Stomach smooth muscle (tissue), 2 donors: ENCODE data around the gene WNT9A.

Experiments
- H3K27ac ChIP-seq: one replicate; pipeline ENCODE4 v1.7.0; 2013; ENCODE audit warnings: mild to moderate bottlenecking, low read length, inconsistent platforms
- H3K27me3 ChIP-seq, 2 donors: one replicate each; pipeline ENCODE4 v1.7.0; 2013; ENCODE audit warnings: low read length in 2 of 2; ENCODE audit not compliant: insufficient read depth in 2 of 2, control insufficient read depth in 1 of 2
- H3K36me3 ChIP-seq, 2 donors: one replicate each; pipeline ENCODE4 v1.7.0; 2013; ENCODE audit warnings: low read length in 2 of 2; ENCODE audit not compliant: control insufficient read depth in 2 of 2, insufficient read depth in 2 of 2
- H3K4me1 ChIP-seq: one replicate; pipeline ENCODE4 v1.7.0; 2013; ENCODE audit warnings: low read length; ENCODE audit not compliant: control insufficient read depth, insufficient read depth
- H3K4me3 ChIP-seq, 2 donors: one replicate each; pipeline ENCODE4 v1.7.0; 2013; ENCODE audit warnings: low read length in 2 of 2
- H3K9ac ChIP-seq, 2 donors: one replicate each; pipeline ENCODE4 v1.7.0; 2013; ENCODE audit warnings: low read length in 2 of 2, mild to moderate bottlenecking in 1 of 2
- H3K9me3 ChIP-seq, 2 donors: one replicate each; pipeline ENCODE4 v1.7.0; 2013; ENCODE audit warnings: low read length in 2 of 2; ENCODE audit not compliant: control insufficient read depth in 2 of 2
- donor health status: healthy.
- donor health status: Pancreatic carcinoma.

The WNT9A gene

GRCh38 chr1:227952374-227953021, 4.8 kb upstream of the WNT9A start:
- peaks cover 19% of the 10 kb centered on the region for H3K4me1 ChIP-seq
- no peak overlapping the region for H3K9ac ChIP-seq
- H3K4me3 ChIP-seq, result no peak overlapping the region
- H3K9me3 ChIP-seq, result peaks cover 0 to 5% of the 10 kb centered on the region in 2 donors
- H3K27ac ChIP-seq, result no peak overlapping the region
- H3K27me3 ChIP-seq, result peaks cover 6 to 16% of the 10 kb centered on the region in 2 donors
- no peaks in the 10 kb centered on the region for H3K36me3 ChIP-seq

DNA sequence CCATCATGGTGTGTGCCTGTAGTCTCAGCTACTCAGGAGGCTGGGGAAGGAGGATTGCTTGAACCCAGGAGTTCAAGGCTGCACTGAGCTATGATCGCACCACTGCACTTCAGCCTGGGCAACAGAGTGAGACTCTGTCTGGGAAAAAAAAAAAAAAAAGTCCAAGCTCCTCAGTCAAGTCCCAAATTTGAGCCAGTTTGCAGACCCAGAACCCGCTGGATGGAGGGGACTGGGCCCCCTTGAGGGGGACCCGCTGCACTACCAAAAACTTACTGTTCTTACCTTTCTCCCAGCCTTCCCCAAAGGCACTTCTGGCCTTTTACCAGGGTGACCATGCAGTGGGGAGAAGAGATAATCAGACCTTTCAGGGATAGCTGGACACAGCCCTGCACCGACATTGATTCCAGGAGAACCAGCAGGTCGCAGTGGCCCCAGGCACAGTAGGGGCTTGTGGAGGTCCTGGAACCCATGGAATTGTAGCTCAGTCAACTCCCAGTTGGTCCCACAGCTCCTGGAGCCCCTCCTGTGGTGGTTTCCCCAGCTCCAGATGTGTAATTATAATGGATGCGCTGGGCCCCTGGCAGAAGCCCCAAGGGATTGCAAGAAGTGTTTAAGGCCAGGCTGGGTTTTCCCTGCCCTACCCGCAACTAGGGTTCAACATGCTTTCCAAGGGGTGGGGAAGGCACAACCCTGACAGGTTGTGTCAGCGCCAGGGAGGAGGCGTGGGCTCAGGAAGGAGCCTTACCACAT, 4.1 kb upstream of the WNT9A start:
- no peak overlapping the region for H3K4me3 ChIP-seq
- peaks cover 6 to 16% of the 10 kb centered on the region in 2 donors for H3K27me3 ChIP-seq
- peaks cover 0 to 5% of the 10 kb centered on the region in 2 donors for H3K9me3 ChIP-seq
- H3K9ac ChIP-seq, result no peak overlapping the region
- H3K27ac ChIP-seq, result no peak overlapping the region
- peaks cover 20% of the 10 kb centered on the region for H3K4me1 ChIP-seq
- no peaks in the 10 kb centered on the region for H3K36me3 ChIP-seq

DNA sequence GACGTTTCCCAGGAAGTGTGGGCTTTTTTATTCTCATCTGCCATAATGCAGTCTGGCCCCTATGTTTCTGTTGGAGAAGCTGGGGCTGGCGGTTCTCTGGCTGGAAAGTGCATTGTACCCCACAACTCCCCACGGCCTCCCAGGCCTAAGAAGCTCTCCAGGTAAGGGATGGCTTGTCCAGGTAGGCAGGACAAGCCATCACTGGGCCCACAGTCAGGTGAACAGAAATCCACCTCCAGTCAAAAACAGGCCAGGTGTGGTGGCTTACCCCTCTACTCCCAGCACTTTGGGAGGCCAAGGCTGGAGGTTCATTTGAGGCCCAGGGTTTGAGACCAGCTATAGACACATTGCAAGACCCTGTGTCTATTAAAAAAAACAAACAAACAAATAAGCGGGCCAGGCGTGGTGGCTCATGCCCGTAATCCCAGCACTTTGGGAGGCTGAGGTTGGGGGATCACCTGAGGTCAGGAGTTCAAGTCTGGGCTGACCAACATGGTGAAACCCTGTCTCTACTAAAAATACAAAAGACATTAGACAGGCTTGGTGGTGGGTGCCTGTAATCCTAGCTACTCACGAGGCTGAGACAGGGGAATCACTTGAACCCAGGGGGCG, 3.1 kb upstream of the WNT9A start:
- peaks cover 6 to 16% of the 10 kb centered on the region in 2 donors for H3K27me3 ChIP-seq

DNA sequence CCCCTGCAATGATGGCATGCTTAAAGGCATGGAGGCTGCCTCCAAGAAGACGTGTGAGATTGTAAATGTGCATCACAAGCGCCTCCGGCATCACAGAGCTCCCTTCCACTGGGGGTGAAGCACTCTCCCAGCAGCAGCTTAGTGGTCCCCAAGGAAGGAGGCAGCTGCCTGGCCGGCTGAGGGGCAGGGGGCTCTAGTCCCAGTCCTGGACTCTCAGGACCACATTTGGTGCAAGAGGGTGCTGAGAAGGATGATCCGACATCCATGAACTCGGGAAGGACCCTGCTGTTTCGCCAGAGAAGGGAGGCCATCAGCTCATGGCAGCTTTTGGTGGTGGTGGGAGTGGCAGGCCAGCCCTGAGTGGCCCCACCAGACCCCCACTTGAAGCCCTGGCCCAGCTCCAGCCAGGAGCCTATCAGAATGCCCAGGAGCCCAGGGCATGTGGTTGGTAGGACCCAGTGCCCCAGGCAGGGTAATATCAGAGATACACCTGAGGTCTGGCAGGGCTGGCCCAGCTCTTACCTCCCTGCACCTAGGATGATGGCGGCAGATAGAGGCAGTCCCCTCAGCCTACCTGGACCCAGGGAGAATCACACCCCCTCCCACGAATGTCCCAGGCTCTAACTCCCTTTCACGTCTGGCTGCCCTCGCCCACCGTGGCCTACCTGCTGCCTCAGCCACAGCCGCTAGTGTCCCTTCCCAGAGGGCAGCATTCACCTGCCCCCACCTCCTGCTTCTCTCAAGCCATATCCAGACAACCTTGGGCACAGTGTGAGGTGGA, 2.4 kb upstream of the WNT9A start:
- H3K4me1 ChIP-seq, result peaks cover 35% of the 10 kb centered on the region
- no peak overlapping the region for H3K9ac ChIP-seq
- no peaks in the 10 kb centered on the region for H3K36me3 ChIP-seq
- H3K9me3 ChIP-seq, result peaks cover 0 to 5% of the 10 kb centered on the region in 2 donors
- H3K4me3 ChIP-seq, result no peak overlapping the region
- peaks cover 6 to 16% of the 10 kb centered on the region in 2 donors for H3K27me3 ChIP-seq
- no peak overlapping the region for H3K27ac ChIP-seq

More for the DNA sequence above, 3.1 kb upstream of the WNT9A start:
- no peak overlapping the region for H3K4me3 ChIP-seq
- peaks cover 28% of the 10 kb centered on the region for H3K4me1 ChIP-seq
- H3K9me3 ChIP-seq, result peaks cover 0 to 5% of the 10 kb centered on the region in 2 donors
- no peak overlapping the region for H3K9ac ChIP-seq
- H3K36me3 ChIP-seq, result no peaks in the 10 kb centered on the region
- no peak overlapping the region for H3K27ac ChIP-seq

GRCh38 chr1:227949341-227949921, 1.7 kb upstream of the WNT9A start:
- H3K27me3 ChIP-seq, result peaks cover 6 to 12% of the 10 kb centered on the region in 2 donors
- H3K9ac ChIP-seq, result no peak overlapping the region
- no peaks in the 10 kb centered on the region for H3K36me3 ChIP-seq
- H3K4me3 ChIP-seq, result peak overlapping the region in 1 of 2 donors; percentile 80
- H3K9me3 ChIP-seq, result peaks cover 0 to under 1% of the 10 kb centered on the region in 2 donors
- H3K27ac ChIP-seq, result no peak overlapping the region
- H3K4me1 ChIP-seq, result peaks cover 42% of the 10 kb centered on the region

DNA sequence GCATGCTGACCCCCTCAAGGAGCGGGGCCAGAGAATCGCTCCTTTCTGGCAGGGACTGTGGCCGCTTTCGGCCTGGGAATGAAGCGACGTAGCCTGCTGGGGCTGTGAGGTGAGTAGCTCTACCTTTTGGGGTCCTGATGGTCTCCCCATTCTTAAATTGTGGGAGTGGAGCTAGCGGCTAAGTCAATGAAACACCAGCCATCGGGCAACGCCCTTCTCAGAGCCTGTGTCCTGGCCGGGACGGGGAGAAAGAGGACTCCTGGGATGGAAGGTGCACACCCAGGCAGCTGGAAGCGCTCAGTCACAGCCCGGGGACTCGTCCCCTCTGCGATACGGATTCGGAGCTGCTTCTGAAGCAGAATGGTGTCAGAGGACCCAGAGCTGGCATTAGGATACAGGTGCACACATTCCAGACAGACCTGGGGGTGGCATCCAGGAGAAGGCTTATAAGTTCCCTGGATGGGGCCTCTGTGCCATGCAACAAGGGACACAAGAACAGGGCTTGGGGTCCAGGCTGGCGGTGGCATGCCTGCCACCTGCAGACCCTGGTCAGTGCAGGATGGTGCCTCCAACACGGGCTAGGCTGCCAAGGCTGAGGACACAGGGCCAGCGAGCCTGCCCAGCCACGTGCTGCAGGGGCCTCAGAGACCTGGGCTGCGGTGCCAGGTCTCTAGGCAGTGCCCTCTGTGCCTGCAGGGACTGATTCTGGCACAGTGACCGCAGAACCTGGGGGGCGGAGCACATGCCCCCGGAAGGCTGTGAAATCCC, 945 bp upstream of the WNT9A start:
- Histone ChIP-seq H3K27me3 (peaks cover 3 to 9% of the 10 kb centered on the region in 2 donors), H3K9me3 (no peaks in the 10 kb centered on the region), H3K9ac (peak overlapping the region; percentile 55 to 69), H3K27ac (peak overlapping the region; percentile 46), H3K36me3 (no peaks in the 10 kb centered on the region), H3K4me1 (peaks cover 47% of the 10 kb centered on the region), H3K4me3 (peak overlapping the region; percentile 78 to 80)

GRCh38 chr1:227947386-227947675, 401 bp downstream of the WNT9A start:
- H3K27ac ChIP-seq, result peak overlapping the region; percentile 99

GRCh38 chr1:227946624-227947385, 927 bp downstream of the WNT9A start:
- Histone ChIP-seq H3K9ac (peak overlapping the region; percentile 84 to 92), H3K4me1 (peaks cover 63% of the 10 kb centered on the region)

More at GRCh38 chr1:227947386-227947675, 401 bp downstream of the WNT9A start:
- H3K9me3 ChIP-seq, result no peaks in the 10 kb centered on the region
- peaks cover 58% of the 10 kb centered on the region for H3K4me1 ChIP-seq
- H3K27me3 ChIP-seq, result peaks cover 0 to 3% of the 10 kb centered on the region in 2 donors
- peak overlapping the region; percentile 84 to 92 for H3K9ac ChIP-seq
- H3K4me3 ChIP-seq, result peak overlapping the region; percentile 81 to 83
- no peaks in the 10 kb centered on the region for H3K36me3 ChIP-seq

DNA sequence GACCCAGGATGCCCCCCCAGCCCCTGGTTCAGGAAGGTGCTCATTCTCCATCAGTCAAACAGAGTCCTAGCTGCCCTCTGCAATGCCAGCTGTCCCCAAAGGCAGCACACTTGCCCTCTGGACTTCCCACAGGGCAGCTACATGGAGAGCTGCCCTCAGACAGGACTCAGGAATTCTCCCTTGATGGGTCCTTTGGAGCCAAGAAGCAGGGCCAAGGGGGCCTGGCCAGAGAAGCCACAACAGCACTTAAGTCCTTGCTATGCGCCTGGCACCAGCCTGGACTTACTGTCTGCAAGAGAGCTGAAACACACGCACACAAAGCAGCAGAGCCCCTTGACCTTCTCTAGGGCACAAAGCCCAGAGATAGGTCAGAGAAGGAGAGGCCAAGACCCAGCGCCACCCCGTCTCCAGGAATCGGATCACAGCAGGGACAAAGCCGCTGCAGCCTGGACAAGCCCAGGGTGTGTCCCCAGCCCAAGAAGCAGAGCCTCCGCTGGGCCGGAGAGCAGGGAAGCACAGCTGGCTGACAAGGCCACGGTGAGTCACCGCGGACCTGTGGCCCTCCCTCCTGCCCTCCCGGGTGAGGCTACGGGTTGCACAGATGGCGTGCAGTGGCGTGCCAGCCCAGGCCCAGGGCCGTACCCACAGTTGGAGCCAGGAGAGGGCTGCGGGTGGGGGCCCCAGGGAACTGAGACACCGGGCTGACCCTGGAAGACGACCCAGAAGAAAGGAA, 1.7 kb downstream of the WNT9A start:
- Histone ChIP-seq H3K27ac (peak overlapping the region; percentile 99), H3K4me3 (peak overlapping the region; percentile 81 to 83), H3K4me1 (peaks cover 70% of the 10 kb centered on the region)

More at GRCh38 chr1:227946624-227947385, 927 bp downstream of the WNT9A start:
- Histone ChIP-seq H3K27ac (peak overlapping the region; percentile 99), H3K27me3 (no peaks in the 10 kb centered on the region), H3K36me3 (no peaks in the 10 kb centered on the region), H3K4me3 (peak overlapping the region; percentile 81 to 83), H3K9me3 (no peaks in the 10 kb centered on the region)

More for the DNA sequence above, 1.7 kb downstream of the WNT9A start:
- Histone ChIP-seq H3K9me3 (no peaks in the 10 kb centered on the region), H3K9ac (peak overlapping the region; percentile 72 to 92), H3K27me3 (no peaks in the 10 kb centered on the region), H3K36me3 (no peaks in the 10 kb centered on the region)
